Activated CD8-positive, alpha-beta memory T cell treated with anti-CD3 and anti-CD28 coated beads, Interleukin-2, amount 50 U/mL, for 4 hours (primary cell): ENCODE measurements around the gene NOCT.
"Not testable (repeated sequence)": the region's sequence is repeated elsewhere in the genome, so short reads cannot be mapped to it uniquely, and the experiment has no call there.

Experiments used
- DNase-seq: peaks from one replicate; pipeline ENCODE4 v3.0.0-alpha.2; 2020

The NOCT gene

GRCh38 chr4:139011225-139011950, 4.2 kb upstream of the NOCT start:
- DNase-seq = no peak

GRCh38 chr4:139014371-139015268, 961 bp upstream of the NOCT start:
- peak; percentile 21 for DNase-seq

GRCh38 chr4:139015948-139016471, 429 bp downstream of the NOCT start:
- peak; percentile 55 for DNase-seq

- DNase-seq = no peak
These were observed 2.3 kb downstream of the NOCT start for GRCh38 chr4:139017861-139018260.

- no peak for DNase-seq
These were observed 2.9 kb downstream of the NOCT start for GRCh38 chr4:139018501-139018900.

GRCh38 chr4:139018971-139019758, 3.6 kb downstream of the NOCT start:
- no peak for DNase-seq

- no peak for DNase-seq
These were observed 4.8 kb downstream of the NOCT start for GRCh38 chr4:139020384-139020783.

GRCh38 chr4:139021071-139021470, 5.5 kb downstream of the NOCT start:
- DNase-seq = not testable (repeated sequence)

- no peak for DNase-seq
These were observed 7.3 kb downstream of the NOCT start for GRCh38 chr4:139022835-139023234.

GRCh38 chr4:139024686-139025085, 9.1 kb downstream of the NOCT start:
- no peak for DNase-seq

- DNase-seq = no peak
These were observed 10.3 kb downstream of the NOCT start for GRCh38 chr4:139025841-139026240.

- DNase-seq = no peak
These were observed 12.2 kb downstream of the NOCT start for GRCh38 chr4:139027776-139028175.

GRCh38 chr4:139028191-139028661, 12.6 kb downstream of the NOCT start:
- no peak for DNase-seq

- not testable (repeated sequence) for DNase-seq
These were observed 14.3 kb downstream of the NOCT start for GRCh38 chr4:139029866-139030363.

- DNase-seq = peak; percentile 66
These were observed 15.1 kb downstream of the NOCT start for GRCh38 chr4:139030614-139031235.

GRCh38 chr4:139035650-139036049, 20.1 kb downstream of the NOCT start:
- DNase-seq = no peak

GRCh38 chr4:139036885-139037284, 21.3 kb downstream of the NOCT start:
- DNase-seq = no peak

GRCh38 chr4:139038874-139039443, 23.4 kb downstream of the NOCT start:
- DNase-seq = no peak

GRCh38 chr4:139042981-139043460, 27.4 kb downstream of the NOCT start:
- no peak for DNase-seq

- DNase-seq = no peak
These were observed 28.7 kb downstream of the NOCT start for GRCh38 chr4:139044291-139044690.

- no peak for DNase-seq
These were observed 32.4 kb downstream of the NOCT start for GRCh38 chr4:139048026-139048425.

- DNase-seq = no peak
These were observed 34.9 kb downstream of the NOCT start for GRCh38 chr4:139050446-139050845.
